GM18505 (cell line): ENCODE measurements around the gene NEO1.

Source experiments
- ATAC-seq: cut with Tn5 transposase; IDR thresholded peaks from one replicate; pipeline ENCODE4 v1.9.1; 2021; ENCODE audit not compliant: unreplicated experiment
- POLR2A ChIP-seq: IDR thresholded peaks from 4 replicates; pipeline ENCODE4 v1.6.1; 2011; ENCODE audit warnings: borderline replicate concordance; ENCODE audit not compliant: insufficient read depth, insufficient read length; ENCODE audit errors: extremely low read depth

NEO1 gene

GRCh38 chr15:73051807-73052652 lies at the start of gene NEO1:
Gene NEO1, plus strand, starts transcription at chr15:73052463. Its CDS starts 213 bp downstream, at chr15:73052676.
- peak; percentile 58 for ATAC-seq
- TF ChIP-seq POLR2A: peak; percentile 37

- no peak for ATAC-seq
- no peak for TF ChIP-seq POLR2A
Measured at GRCh38 chr15:73004462-73004861, 47.8 kb upstream of the NEO1 start.

GRCh38 chr15:73005032-73005431 lies 47.2 kb upstream of the NEO1 start:
- TF ChIP-seq POLR2A: no peak
- no peak for ATAC-seq

GRCh38 chr15:73005446-73005845 lies 46.8 kb upstream of the NEO1 start:
- no peak for ATAC-seq

GRCh38 chr15:73006523-73006922 lies 45.7 kb upstream of the NEO1 start:
- no peak for ATAC-seq

More at GRCh38 chr15:73005446-73005845, 46.8 kb upstream of the NEO1 start:
- TF ChIP-seq POLR2A: no peak

GRCh38 chr15:73009066-73010056 lies 42.9 kb upstream of the NEO1 start:
- no peak for TF ChIP-seq POLR2A
- ATAC-seq: no peak

More at GRCh38 chr15:73006523-73006922, 45.7 kb upstream of the NEO1 start:
- TF ChIP-seq POLR2A: no peak

- TF ChIP-seq POLR2A: no peak
- ATAC-seq: no peak
Measured at GRCh38 chr15:73010154-73011152, 41.8 kb upstream of the NEO1 start.

GRCh38 chr15:73014904-73015303 lies 37.4 kb upstream of the NEO1 start:
- TF ChIP-seq POLR2A: no peak
- ATAC-seq: no peak

GRCh38 chr15:73015493-73015892 lies 36.8 kb upstream of the NEO1 start:
- ATAC-seq: no peak
- no peak for TF ChIP-seq POLR2A

- TF ChIP-seq POLR2A: no peak
- ATAC-seq: no peak
Measured at GRCh38 chr15:73017987-73018386, 34.3 kb upstream of the NEO1 start.

GRCh38 chr15:73019154-73019553 lies 33.1 kb upstream of the NEO1 start:
- TF ChIP-seq POLR2A: no peak
- no peak for ATAC-seq

GRCh38 chr15:73019601-73020146 lies 32.6 kb upstream of the NEO1 start:
- no peak for ATAC-seq
- TF ChIP-seq POLR2A: no peak

- no peak for ATAC-seq
- TF ChIP-seq POLR2A: no peak
Measured at GRCh38 chr15:73021139-73021621, 31.1 kb upstream of the NEO1 start.

GRCh38 chr15:73022161-73022560 lies 30.1 kb upstream of the NEO1 start:
- no peak for ATAC-seq
- TF ChIP-seq POLR2A: no peak
